HFF-Myc (cell line): ENCODE results near the gene CRYGC.

Source experiments
- DNase-seq: peaks from one replicate; pipeline ENCODE4 v3.0.0-alpha.2; 2011; ENCODE audit warnings: low read depth; ENCODE audit errors: extremely low read depth
- H3K4me3 ChIP-seq: replicated peaks from 2 replicates; pipeline ENCODE4 v1.5.1; 2011; ENCODE audit warnings: low read depth, mild to moderate bottlenecking, control low read depth, low read length
- CTCF ChIP-seq: IDR thresholded peaks from 2 replicates; pipeline ENCODE4 v1.5.1; 2012; ENCODE audit warnings: mild to moderate bottlenecking, low read depth, low read length, control low read depth; ENCODE audit errors: missing control alignments

The CRYGC gene

DNA sequence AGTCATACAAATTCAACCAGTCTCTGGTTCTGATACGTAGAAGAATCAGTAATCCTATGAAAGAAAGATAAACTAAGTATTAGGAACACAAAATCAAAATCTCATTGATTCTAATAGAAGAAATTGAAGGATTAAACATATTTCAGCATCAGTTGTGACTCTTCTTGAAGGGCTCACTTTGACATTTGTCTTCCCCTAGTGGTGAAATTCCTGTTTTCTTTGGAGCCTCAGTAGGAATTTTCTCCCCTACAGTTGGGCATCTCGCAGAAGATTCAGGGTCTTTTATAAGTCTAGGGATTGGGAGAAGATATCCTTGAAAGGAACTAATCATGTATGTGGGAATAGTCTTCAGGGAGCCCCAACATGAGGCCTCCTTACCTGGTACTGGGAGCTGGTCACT is 19.2 kb upstream of the CRYGC start:
- no peak overlapping the region for H3K4me3 ChIP-seq
- peak; percentile 23 for TF ChIP-seq CTCF
- no peak for DNase-seq

- H3K4me3 ChIP-seq: no peak overlapping the region
- no peak for DNase-seq
- no peak for TF ChIP-seq CTCF
These were observed 18.1 kb upstream of the CRYGC start for GRCh38 chr2:208147759-208148158.

- no peak for TF ChIP-seq CTCF
- DNase-seq: no peak
- no peak overlapping the region for H3K4me3 ChIP-seq
These were observed 17.4 kb upstream of the CRYGC start for GRCh38 chr2:208147008-208147407.

- no peak for TF ChIP-seq CTCF
- no peak within 1 kb of the TSS for H3K4me3 ChIP-seq
- DNase-seq: no peak
These were observed 16.4 kb upstream of the CRYGC start, which contains the start of gene CRYGB for GRCh38 chr2:208146006-208146405. Gene CRYGB (minus strand): TSS chr2:208146158. CDS start chr2:208146120, 38 bp downstream.

- H3K4me3 ChIP-seq: no peak overlapping the region
- TF ChIP-seq CTCF: no peak
- DNase-seq: no peak
These were observed 13.5 kb upstream of the CRYGC start for GRCh38 chr2:208142925-208143799.

DNA sequence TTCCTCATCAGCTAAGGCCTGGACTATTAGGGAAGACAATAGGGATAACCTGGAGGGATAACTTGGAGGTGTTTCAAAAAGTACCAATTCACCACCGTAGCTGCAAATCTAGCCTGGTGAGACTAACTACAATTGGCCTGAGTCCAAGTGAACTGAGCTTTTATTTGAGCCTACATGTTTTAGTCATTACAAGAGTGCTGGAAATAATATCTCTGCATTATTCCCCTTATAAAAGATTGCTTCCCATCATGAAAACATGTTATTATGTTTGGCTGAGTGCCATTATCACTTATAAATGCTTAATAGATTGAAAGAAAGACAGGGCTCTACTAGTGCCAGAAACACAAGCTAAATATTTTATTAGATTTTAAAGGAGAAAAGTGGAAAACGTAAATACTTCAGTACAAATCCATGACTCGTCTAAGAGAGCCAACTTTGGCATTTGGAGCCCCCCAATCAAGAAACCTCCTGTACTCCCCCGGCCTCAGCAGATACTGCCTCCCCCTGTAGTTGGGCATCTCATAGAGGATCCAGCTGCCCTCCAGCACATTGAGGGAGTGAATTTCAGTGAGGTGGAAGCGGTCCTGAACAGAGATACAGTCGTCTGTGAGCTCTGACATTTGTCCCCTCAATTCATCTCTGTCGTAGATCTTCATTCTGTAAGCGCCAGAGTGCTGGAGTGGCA is 12.8 kb upstream of the CRYGC start:
- no peak for TF ChIP-seq CTCF
- DNase-seq: no peak
- H3K4me3 ChIP-seq: no peak overlapping the region
